Measurements from ENCODE around the gene SLC16A11.
"Not testable (repeated sequence)": the region's sequence is repeated elsewhere in the genome, so short reads cannot be mapped to it uniquely, and the experiment has no call there.

The SLC16A11 gene

DNA sequence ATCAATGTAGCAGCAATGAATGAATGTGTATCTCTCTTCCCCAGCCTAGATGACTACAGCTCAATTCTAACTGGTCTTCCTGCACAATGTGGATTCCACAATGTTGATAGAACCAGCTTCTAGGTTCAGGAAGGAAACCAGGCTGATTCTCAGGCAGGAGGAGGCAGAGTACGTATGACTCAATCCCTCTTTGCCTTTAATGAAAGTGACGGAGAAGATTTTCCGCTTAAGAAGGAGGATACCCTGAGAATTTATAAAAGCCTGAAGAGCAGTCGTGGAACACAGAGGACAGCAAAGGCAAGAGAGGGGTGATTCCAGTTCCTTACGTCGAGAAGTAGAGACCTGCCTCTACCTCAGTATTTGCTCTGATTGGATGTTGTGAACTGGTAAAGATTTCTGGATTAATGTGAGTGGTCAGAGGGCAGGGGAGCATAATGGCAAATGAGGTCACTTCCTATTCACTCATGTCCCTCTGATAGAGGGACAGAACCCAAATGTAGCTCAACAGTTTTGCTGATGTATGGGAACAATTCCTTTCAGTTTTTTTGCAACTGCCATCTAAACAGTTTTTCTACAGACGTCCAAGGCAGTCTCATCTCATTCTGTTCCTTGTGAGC is 15.0 kb upstream of the SLC16A11 start:
- DNase-seq (ENCODE audit: low read depth in 2 of 2): no peak

DNA sequence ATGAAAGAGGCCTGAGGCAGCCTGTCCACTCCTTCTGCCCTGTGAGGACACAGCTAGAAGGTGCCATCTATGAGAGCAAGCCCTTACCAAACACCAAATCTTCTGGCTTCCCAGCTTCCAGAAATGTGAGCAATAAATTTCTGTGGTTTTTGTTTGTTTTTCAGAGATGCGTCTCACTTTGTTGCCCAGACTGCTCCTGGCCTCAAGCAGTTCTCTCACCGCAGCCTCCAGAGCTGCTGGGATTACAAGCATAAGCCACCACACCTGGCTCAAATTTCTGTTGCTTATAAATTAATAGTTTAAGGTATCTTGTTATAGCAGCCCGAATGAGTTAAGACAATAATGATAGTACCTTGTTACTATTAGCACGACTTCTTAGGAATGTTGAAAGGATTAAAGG is 12.5 kb upstream of the SLC16A11 start:
- DNase-seq (ENCODE audit: low read depth in 2 of 2): no peak

GRCh38 chr17:7050583-7050982 is 6.7 kb upstream of the SLC16A11 start:
- not testable (repeated sequence) for DNase-seq (ENCODE audit: low read depth in 2 of 2)

GRCh38 chr17:7048968-7049367 is 5.1 kb upstream of the SLC16A11 start:
- DNase-seq (ENCODE audit: low read depth in 2 of 2): no peak

DNA sequence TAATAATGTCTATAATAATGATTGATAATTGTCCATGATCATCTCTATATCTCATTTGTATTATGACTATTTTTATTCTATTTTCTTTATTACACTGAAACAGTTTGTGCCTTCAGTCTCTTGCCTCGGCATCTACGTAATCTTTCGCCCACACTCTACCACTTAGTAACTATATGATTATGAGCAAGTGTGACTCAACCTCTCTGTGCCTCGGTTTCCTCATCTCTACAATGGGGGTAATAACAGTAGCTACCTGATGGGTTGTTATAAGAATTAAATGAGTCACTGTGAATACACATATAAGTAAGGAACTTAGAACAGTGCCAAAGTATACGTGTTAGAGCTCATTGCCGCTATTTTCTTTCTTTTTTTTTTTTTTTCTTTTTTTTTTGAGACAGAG is 3.7 kb upstream of the SLC16A11 start:
- DNase-seq (ENCODE audit: low read depth in 2 of 2): no peak

GRCh38 chr17:7046725-7047397 is 3.0 kb upstream of the SLC16A11 start:
- DNase-seq (ENCODE audit: low read depth in 2 of 2): peak in 1 of 2 donors; percentile 53

GRCh38 chr17:7046127-7046724 is 2.3 kb upstream of the SLC16A11 start:
- DNase-seq (ENCODE audit: low read depth in 2 of 2): no peak

GRCh38 chr17:7045492-7046126 is 1.7 kb upstream of the SLC16A11 start:
- peak in 1 of 2 donors; percentile 18 for DNase-seq (ENCODE audit: low read depth in 2 of 2)

DNA sequence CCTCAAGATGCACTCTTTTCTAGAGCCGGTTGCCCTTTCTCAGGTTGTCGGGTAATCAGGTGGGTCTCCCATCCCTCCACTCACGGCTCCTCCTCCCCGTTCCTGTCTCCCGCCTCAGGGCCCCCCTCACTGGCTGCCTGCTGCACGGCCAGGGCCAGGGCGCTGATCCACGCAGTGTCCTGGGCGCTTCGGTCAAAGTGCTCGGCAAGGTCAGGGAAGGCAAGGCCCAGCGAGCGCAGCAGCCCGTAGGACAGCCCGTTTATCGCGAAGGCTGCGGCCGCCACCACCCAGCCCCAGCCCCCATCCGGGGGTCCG is 753 bp downstream of the SLC16A11 start:
- no peak for DNase-seq (ENCODE audit: low read depth in 2 of 2)

GRCh38 chr17:7042501-7043181 is 1.3 kb downstream of the SLC16A11 start:
- peak in 1 of 2 donors; percentile 14 for DNase-seq (ENCODE audit: low read depth in 2 of 2)

GRCh38 chr17:7041607-7042500 is 2.0 kb downstream of the SLC16A11 start:
- no peak for DNase-seq (ENCODE audit: low read depth in 2 of 2)

GRCh38 chr17:7039832-7040231 is 4.1 kb downstream of the SLC16A11 start:
- no peak for DNase-seq (ENCODE audit: low read depth in 2 of 2)

- no peak for DNase-seq (ENCODE audit: low read depth in 2 of 2)
These were observed 5.6 kb downstream of the SLC16A11 start for GRCh38 chr17:7038025-7038862.

GRCh38 chr17:7035591-7036368 is 8.1 kb downstream of the SLC16A11 start, which contains the start of gene SLC16A13:
Gene SLC16A13, plus strand, starts transcription at chr17:7036015. Its CDS starts 368 bp downstream, at chr17:7036383.
- DNase-seq (ENCODE audit: low read depth in 2 of 2): peak; percentile 96 to 97

- no peak for DNase-seq (ENCODE audit: low read depth in 2 of 2)
These were observed 8.8 kb downstream of the SLC16A11 start for GRCh38 chr17:7034955-7035590.

DNA sequence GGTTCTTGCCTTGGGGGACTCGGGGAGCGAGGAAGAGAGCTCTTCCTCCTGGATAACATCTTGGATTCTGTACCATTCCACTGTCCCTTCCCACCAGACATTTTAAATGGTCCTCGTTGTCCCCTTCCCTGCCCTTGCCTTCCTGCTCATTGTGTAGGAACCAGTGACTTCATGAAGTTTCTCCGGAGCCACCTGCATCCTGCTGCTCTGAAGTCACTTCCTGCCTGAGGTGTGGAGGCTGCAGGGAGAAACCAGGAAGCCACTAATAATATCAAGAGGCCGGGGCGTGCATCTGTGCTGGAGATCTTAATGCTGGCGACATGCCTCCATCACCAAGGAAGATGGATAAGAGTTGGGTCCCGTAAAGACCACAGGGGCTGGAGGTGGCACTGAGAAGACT is 14.2 kb downstream of the SLC16A11 start:
- no peak for DNase-seq (ENCODE audit: low read depth in 2 of 2)

DNA sequence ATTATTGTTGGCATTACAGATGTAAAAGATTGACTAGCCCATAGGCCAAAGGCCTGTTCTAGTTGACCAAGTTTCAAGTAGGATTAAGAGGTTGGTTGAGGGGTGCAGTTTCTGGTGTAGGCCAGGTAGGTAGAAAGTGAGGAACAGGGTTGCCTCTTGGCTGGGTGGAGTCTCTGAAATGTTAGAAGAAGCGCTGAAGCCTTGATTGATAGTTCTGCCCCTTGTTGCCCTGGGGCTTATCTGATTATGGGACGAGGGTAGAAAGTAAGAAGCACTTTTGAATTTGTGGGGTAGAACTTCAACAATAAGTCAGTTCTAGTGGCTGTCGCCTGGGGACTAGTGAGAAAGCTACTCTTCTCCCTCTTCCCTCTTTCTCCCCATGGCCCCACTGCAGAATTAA is 14.8 kb downstream of the SLC16A11 start:
- no peak for DNase-seq (ENCODE audit: low read depth in 2 of 2)

DNA sequence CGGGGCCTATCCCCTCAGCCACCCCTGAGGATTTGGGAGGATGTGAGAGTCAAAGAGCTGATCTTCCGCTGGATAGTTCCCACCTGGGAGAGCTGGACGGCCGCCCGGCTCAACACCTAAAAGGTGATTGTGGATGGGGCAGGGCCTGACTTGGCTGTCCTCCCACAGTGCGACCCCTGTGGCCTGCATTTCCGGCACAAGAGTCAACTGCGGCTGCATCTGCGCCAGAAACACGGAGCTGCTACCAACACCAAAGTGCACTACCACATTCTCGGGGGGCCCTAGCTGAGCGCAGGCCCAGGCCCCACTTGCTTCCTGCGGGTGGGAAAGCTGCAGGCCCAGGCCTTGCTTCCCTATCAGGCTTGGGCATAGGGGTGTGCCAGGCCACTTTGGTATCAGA is 16.6 kb downstream of the SLC16A11 start:
- DNase-seq (ENCODE audit: low read depth in 2 of 2): no peak

All from activated CD4-positive, alpha-beta T cell treated with anti-CD3 and anti-CD28 coated beads for 24 hours (primary cell).